ENCODE results near the gene MOV10.

The MOV10 gene

GRCh38 chr1:112712701-112713128 is 38.3 kb downstream of the MOV10 start:
- no peak overlapping the region for H3K4me3 ChIP-seq (ENCODE audit: low read depth, low read length)
- TF ChIP-seq CTCF (IDR thresholded peaks at IDR 0.05; ENCODE audit: low read depth, low read length) = no peak

DNA sequence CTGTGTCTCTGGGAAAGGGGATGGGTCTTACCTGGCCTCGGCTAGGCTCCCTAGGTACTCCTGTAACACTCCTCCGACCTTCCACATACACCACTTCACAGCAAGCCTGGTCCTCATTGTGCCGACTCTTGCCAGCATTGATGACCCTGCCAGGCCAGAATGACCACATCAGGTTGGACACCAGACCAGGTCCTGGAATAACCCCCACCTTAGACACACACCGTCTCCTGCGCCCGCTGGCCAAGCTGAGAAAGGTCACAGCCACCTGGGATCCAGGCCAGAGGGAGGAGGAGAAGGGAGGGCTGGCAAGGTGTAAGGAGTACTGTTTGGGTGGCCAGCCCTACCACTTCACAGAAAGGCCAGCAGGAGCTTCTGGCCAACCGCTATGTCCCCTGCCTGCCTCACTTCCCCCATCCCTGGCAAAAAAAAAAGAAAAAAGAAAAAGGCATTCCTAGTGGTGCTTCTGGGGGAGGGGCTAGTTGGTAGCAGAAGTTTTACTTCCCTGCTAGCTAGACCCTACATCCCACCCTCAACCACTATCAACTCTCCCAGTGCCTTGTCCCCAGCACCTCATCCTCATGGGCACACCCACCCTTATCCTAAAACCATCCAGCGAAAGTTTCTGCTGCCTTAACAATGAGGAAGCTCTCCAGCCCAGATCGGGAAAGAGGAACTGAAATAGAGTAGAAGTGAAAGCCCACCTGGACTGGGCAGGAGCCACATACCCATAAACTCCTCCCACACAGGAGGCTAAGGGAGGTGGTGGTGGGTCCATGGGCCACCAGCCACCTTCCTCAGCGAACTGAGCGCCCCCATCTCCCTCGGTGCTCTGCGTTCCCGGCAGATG is 39.2 kb downstream of the MOV10 start:
- H3K4me3 ChIP-seq (ENCODE audit: low read depth, low read length) = peak overlapping the region; percentile 69
- TF ChIP-seq CTCF (IDR thresholded peaks at IDR 0.05; ENCODE audit: low read depth, low read length) = no peak

DNA sequence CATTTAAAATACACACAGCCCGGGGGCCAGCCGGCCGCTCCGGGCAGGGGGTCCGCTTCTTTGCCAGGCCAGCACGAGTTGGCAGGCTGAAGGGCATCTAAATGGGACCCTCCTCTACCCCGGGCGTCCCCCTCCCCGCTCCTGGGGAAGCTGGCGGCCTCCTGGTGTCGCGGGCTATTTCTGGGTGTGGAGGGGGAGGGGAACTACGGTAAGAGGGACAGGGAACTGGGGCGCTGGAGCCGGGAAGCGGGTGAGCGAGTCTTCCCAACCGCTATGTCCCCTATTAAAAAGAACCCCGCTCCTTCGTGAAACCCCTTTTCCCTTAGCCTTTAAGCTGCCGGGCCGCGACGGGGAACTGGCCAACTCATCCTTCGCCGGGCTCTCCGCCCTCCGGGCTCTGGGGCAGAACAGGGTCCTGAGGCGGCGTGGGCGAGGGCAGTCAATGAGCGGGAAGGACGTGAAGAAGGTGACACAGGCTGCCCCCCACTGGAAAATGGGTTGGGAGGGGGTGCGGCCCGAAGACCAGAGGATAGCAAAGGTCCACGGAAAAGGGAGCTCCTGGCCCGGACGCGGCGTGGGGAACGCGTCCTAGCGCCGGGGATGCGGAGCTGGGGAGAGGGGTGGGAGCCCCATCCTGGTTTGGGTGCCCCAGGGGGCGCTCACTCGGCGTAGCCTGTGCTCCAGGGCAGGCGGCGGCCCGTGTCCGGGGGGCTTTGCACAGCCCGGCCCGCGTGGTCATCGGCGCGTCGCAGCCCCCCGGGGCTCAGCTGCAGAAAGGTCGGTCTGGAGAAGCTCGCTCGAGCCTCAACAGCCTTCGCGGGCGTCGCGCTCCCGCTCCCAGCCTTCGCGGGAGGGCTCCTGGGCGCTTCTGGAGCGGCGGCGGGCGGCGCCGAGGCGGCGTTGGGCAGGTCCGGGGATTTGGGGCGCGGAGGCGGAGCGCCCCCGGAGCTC is 40.1 kb downstream of the MOV10 start:
- H3K4me3 ChIP-seq (ENCODE audit: low read depth, low read length) = peak overlapping the region; percentile 69
- peak; percentile 9; the same call in 1 of the 2 replicates for TF ChIP-seq CTCF (IDR thresholded peaks at IDR 0.05; ENCODE audit: low read depth, low read length)

DNA sequence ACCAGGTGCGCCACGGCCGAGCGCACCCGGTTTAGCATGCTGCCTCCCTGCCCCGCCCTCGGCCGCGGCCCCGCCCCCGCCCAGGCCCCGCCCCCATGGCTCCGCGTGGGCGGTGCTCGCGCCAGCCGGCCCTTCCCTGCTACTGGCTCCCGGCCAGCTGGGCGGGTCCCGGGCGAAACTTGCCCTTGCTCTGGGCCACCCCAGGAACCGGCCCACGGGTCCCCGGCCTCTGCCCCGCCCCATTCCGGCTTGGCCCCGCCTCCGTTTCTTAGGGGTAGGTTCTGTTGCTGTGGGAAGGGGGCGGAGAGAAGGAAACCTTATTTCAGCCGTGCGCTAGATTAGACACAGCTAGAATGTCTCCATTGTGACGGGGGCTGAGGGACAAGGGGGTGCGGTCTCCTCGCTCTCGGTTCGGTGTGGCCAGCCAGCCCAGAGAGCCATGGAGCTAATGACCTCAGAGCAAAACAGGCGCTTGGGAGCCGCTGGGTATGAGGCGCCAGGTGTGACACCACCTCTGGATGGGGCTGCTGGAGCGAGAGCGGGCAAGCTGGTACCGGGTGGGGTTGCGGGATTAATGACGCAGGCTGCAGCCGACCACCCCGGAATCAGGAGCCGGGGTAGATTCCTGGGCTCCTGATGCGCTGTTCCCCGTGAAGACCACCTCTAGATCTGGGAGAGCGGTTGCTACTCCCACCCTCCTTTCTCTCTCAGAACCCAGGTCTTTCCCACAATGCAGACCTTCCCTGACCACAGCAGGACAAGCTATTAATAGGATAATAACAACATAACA is 41.0 kb downstream of the MOV10 start, which contains the start of gene PPM1J:
Gene PPM1J (minus strand): TSS at position 69 of the 790 bp plus-strand sequence. CDS start 31 bp downstream, at position 38.
- TF ChIP-seq CTCF (IDR thresholded peaks at IDR 0.05; ENCODE audit: low read depth, low read length) = no peak
- peak within 1 kb of the TSS; percentile 69 for H3K4me3 ChIP-seq (ENCODE audit: low read depth, low read length)

DNA sequence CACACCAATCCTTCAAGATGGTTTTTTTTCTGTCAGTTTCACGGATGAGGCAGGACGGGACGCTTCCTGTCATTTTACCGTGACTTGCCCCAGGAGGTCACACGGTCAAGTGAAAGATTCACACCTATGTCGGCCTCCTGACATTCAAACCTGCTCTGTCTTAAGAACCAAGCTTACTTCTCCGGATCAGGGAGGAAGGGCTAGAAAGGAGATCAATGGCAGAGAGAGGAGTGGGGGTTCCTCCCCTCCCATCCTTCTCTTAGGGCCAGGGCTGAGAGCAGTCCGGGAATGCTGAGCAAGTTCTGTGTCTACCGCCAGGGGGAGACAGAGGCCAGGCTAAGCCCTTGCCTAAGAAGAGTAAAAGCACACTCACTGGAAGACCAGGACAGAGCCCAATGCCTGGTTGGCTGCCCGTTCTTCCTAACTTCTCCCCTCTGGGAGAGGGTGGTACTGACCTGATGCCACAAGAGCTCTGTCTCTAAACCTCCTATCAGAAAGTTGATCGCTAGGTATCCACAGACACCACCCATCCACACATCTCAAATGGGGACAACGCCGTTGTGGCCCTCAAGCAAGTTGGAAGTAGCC is 41.8 kb downstream of the MOV10 start:
- H3K4me3 ChIP-seq (ENCODE audit: low read depth, low read length) = peak overlapping the region; percentile 69
- TF ChIP-seq CTCF (IDR thresholded peaks at IDR 0.05; ENCODE audit: low read depth, low read length) = peak; percentile 90

- no peak for TF ChIP-seq CTCF (IDR thresholded peaks at IDR 0.05; ENCODE audit: low read depth, low read length)
- no peak overlapping the region for H3K4me3 ChIP-seq (ENCODE audit: low read depth, low read length)
These were observed 42.9 kb downstream of the MOV10 start for GRCh38 chr1:112717263-112717873.

Data from WI38 (cell line).